CD14-positive monocyte (primary cell): ENCODE measurements around the gene UNC50. TPM values are rescaled to one million over a fixed set of nuclear protein-coding genes. Genes with fewer than 3 reads are reported as not detected.

Experiments
- DNase-seq, 3 donors: peaks; one replicate each; pipeline ENCODE4 v3.0.0-alpha.2; 2011 to 2022
- H2AFZ ChIP-seq: 2 replicates; pipeline ENCODE4 v1.6.0; 2012; ENCODE audit warnings: mild to moderate bottlenecking, low read depth, low read length, inconsistent platforms; ENCODE audit not compliant: insufficient read depth, poor library complexity, severe bottlenecking
- H3K27ac ChIP-seq, 2 donors: 1 replicate in 1 of 2; 2 replicates in 1 of 2; pipeline ENCODE4 v1.5.1; 2012 to 2013; ENCODE audit warnings: low read length in 2 of 2, control low read depth in 1 of 2, inconsistent platforms in 1 of 2, low read depth in 1 of 2, mild to moderate bottlenecking in 1 of 2
- H3K27me3 ChIP-seq, 2 donors: one replicate each; pipeline versions ENCODE4 v1.6.0 to v1.6.1; 2011 to 2013; ENCODE audit warnings: low read length in 2 of 2; ENCODE audit not compliant: control insufficient read depth in 2 of 2, insufficient read depth in 2 of 2
- H3K36me3 ChIP-seq, 2 donors: replicated peaks in 1 of 2; 1 replicate in 1 of 2; 2 replicates in 1 of 2; pipeline versions ENCODE4 v1.5.1 to v1.6.1; 2012 to 2013; ENCODE audit warnings: low read length in 2 of 2, control low read depth in 1 of 2, inconsistent platforms in 1 of 2, mild to moderate bottlenecking in 1 of 2; ENCODE audit not compliant: insufficient read depth in 2 of 2, control insufficient read depth in 1 of 2
- H3K4me1 ChIP-seq, 2 donors: 1 replicate in 1 of 2; 2 replicates in 1 of 2; pipeline versions ENCODE4 v1.5.1 to v1.6.1; 2012 to 2013; ENCODE audit warnings: low read length in 2 of 2, control low read depth in 1 of 2, inconsistent platforms in 1 of 2, mild to moderate bottlenecking in 1 of 2, moderate library complexity in 1 of 2; ENCODE audit not compliant: insufficient read depth in 2 of 2, control insufficient read depth in 1 of 2
- H3K4me2 ChIP-seq: replicated peaks from 2 replicates; pipeline ENCODE3; 2012; ENCODE audit warnings: low read length, moderate library complexity, mild to moderate bottlenecking; ENCODE audit not compliant: poor library complexity, severe bottlenecking; ENCODE audit errors: extremely low read depth
- H3K4me3 ChIP-seq, 3 experiments: fragments of 200-600 bp in 1 of 3; sonication (generic) in 1 of 3; replicated peaks in 1 of 3; 1 replicate in 2 of 3; 2 replicates in 1 of 3; pipeline ENCODE4 v1.5.1; 2011 to 2013; ENCODE audit warnings: low read length in 3 of 3, mild to moderate bottlenecking in 3 of 3, control low read depth in 2 of 3, low read depth in 2 of 3, inconsistent platforms in 1 of 3, moderate library complexity in 1 of 3
- H3K79me2 ChIP-seq: 2 replicates; pipeline ENCODE4 v1.6.0; 2012; ENCODE audit warnings: mild to moderate bottlenecking, control low read depth, inconsistent platforms, low read length, moderate library complexity; ENCODE audit not compliant: insufficient read depth
- H3K9ac ChIP-seq: 2 replicates; pipeline ENCODE4 v1.6.0; 2017; ENCODE audit warnings: low read length, mild to moderate bottlenecking; ENCODE audit not compliant: insufficient read depth, poor library complexity, severe bottlenecking
- H3K9me3 ChIP-seq, 2 donors: replicated peaks in 1 of 2; 1 replicate in 1 of 2; 2 replicates in 1 of 2; pipeline versions ENCODE4 v1.5.1 to v1.6.1; 2012 to 2013; ENCODE audit warnings: low read length in 2 of 2, control low read depth in 1 of 2; ENCODE audit not compliant: control insufficient read depth in 1 of 2, insufficient read depth in 1 of 2
- H4K20me1 ChIP-seq: 2 replicates; pipeline ENCODE4 v1.6.0; 2012; ENCODE audit warnings: mild to moderate bottlenecking, low read length, control low read depth, moderate library complexity; ENCODE audit not compliant: insufficient read depth
- H3K27ac Mint-ChIP-seq, 7 donors: one replicate each; pipeline ENCODE4 v1.8.0; 2020; ENCODE audit warnings: mild to moderate bottlenecking in 7 of 7, mixed read lengths in 7 of 7, moderate library complexity in 6 of 7, inconsistent platforms in 2 of 7
- H3K27me3 Mint-ChIP-seq, 3 donors: one replicate each; pipeline ENCODE4 v1.8.0; 2021 to 2022; ENCODE audit warnings: low read depth in 3 of 3, mild to moderate bottlenecking in 3 of 3, mixed read lengths in 3 of 3, moderate library complexity in 3 of 3, inconsistent platforms in 1 of 3
- H3K36me3 Mint-ChIP-seq, 2 donors: one replicate each; pipeline ENCODE4 v1.8.0; 2020; ENCODE audit warnings: mixed read lengths in 2 of 2, inconsistent platforms in 1 of 2, mild to moderate bottlenecking in 1 of 2
- H3K4me1 Mint-ChIP-seq: one replicate; pipeline ENCODE4 v1.8.0; 2020; ENCODE audit warnings: mild to moderate bottlenecking, mixed read lengths
- H3K4me3 Mint-ChIP-seq, 2 donors: one replicate each; pipeline ENCODE4 v1.8.0; 2020; ENCODE audit warnings: mild to moderate bottlenecking in 2 of 2, mixed read lengths in 2 of 2, moderate library complexity in 1 of 2
- H3K9me3 Mint-ChIP-seq, 7 donors: one replicate each; pipeline ENCODE4 v1.8.0; 2020 to 2022; ENCODE audit warnings: mixed read lengths in 7 of 7, mild to moderate bottlenecking in 6 of 7, moderate library complexity in 6 of 7, inconsistent platforms in 2 of 7
- WGBS: methylation state at CpG from one replicate; pipeline ENCODE4 v1.1.5; 2013; ENCODE audit warnings: missing lambda C conversion rate; ENCODE audit not compliant: insufficient coverage; 5-methylcytosine and 5-hydroxymethylcytosine counted together
- intact Hi-C, 2 donors: fragments of 100-400 bp; cut with micrococcal nuclease; formaldehyde crosslinking; loops; one replicate each; pipeline versions ENCODE4 v1.15.0 to v1.15.1; 2023
- polyA plus RNA-seq, 3 donors: library from polyadenylated mRNA; depleted of rRNA in 1 of 3; unstranded in 2 of 3; stranded (reverse) in 1 of 3; fragments of 300-500 nt in 2 of 3; fragments of >200 nt in 1 of 3; fragmentation: Illumina TruSeq in 2 of 3; gene quantifications; 1 replicate in 2 of 3; 2 replicates in 1 of 3; pipeline ENCODE4 v1.2.3, GENCODE V29; 2012 to 2021
- TF ChIP-seq, protein P1 (sequence below): fragments of 200-600 bp; IDR thresholded peaks from one replicate; pipeline ENCODE4 v1.8.0; 2022; ENCODE audit warnings: antibody characterized with exemption, mild to moderate bottlenecking

UNC50 gene
- polyA plus RNA-seq, 3 donors: 32.5 to 72.0 (median 62.8) TPM

DNA sequence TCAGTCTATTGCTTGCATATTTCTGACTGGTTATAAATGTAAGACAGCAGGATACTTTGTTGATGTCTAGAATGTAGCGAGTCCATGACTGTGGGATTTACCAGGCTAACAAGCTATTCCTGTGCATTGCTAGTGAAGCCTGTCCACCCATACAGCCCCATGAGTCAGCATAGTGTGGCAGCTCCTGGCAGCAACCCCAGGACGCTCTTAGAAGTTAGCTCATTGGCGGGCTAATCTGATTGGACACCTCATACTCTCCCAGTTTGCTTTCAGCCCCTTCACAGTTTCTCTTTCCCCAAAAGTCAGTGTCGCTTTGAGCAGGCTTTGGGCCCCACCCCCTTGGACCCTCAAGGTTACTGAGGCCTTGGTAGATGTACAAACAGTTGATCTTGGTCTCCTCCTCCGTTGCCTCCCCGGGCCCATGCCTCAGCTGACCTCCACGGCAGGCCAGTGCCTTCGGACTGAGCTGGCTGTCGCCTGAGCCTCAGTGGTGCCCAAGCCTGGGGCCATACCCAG, 48.1 kb upstream of the UNC50 start:
- H3K79me2 ChIP-seq: no peaks in the 10 kb centered on the region
- no peak overlapping the region for H2AFZ ChIP-seq
- no peak for DNase-seq
- Mint-ChIP-seq H3K9me3 (no peaks in the 10 kb centered on the region), H3K36me3 (peaks cover 82 to 96% of the 10 kb centered on the region in 2 donors), H3K4me1 (peaks cover 30% of the 10 kb centered on the region), H3K27ac (peak overlapping the region in 4 of 7 donors; percentile 10 to 66 (median 42)), H3K27me3 (no peaks in the 10 kb centered on the region), H3K4me3 (no peak overlapping the region)
- H3K27me3 ChIP-seq: no peaks in the 10 kb centered on the region
- no peak overlapping the region for H3K9ac ChIP-seq
- H3K4me3 ChIP-seq: no peak overlapping the region
- H3K27ac ChIP-seq: no peak overlapping the region
- H3K36me3 ChIP-seq: peaks cover 95 to 100% of the 10 kb centered on the region in 2 donors
- H3K4me2 ChIP-seq: no peak overlapping the region
- H3K4me1 ChIP-seq: no peaks in the 10 kb centered on the region
- H4K20me1 ChIP-seq: peaks cover 30% of the 10 kb centered on the region
- no peaks in the 10 kb centered on the region for H3K9me3 ChIP-seq
- WGBS: 97% methylated on average over 9 of the region's 9 CpGs
- TF ChIP-seq, protein P1, sequence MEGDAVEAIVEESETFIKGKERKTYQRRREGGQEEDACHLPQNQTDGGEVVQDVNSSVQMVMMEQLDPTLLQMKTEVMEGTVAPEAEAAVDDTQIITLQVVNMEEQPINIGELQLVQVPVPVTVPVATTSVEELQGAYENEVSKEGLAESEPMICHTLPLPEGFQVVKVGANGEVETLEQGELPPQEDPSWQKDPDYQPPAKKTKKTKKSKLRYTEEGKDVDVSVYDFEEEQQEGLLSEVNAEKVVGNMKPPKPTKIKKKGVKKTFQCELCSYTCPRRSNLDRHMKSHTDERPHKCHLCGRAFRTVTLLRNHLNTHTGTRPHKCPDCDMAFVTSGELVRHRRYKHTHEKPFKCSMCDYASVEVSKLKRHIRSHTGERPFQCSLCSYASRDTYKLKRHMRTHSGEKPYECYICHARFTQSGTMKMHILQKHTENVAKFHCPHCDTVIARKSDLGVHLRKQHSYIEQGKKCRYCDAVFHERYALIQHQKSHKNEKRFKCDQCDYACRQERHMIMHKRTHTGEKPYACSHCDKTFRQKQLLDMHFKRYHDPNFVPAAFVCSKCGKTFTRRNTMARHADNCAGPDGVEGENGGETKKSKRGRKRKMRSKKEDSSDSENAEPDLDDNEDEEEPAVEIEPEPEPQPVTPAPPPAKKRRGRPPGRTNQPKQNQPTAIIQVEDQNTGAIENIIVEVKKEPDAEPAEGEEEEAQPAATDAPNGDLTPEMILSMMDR: no peak
- intact Hi-C loops: no loop called here

DNA sequence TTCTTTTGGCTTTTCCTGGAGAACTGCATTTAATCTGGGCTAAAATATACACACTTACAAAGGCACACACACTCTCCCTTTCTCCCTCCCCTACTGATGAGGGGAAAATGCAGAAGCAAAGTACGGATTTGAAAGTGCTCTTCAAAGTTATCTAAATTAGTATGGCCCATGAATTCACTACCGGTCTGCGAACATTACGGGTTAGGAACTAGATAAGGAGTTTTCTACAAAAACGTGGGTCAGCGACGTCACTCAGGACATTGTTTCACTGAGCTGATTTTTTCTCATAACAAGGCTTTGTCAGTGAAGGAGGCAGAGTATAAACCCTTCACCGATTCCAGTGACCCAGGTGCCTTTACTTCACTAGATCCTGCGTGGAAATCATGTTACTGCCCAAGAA, 47.4 kb upstream of the UNC50 start:
- TF ChIP-seq, protein P1: no peak
- no peak overlapping the region for H3K4me2 ChIP-seq
- H2AFZ ChIP-seq: no peak overlapping the region

More for the DNA sequence above, 47.4 kb upstream of the UNC50 start:
- no peak overlapping the region for H3K4me3 ChIP-seq
- H3K27ac ChIP-seq: no peak overlapping the region
- peaks cover 26% of the 10 kb centered on the region for H3K4me1 Mint-ChIP-seq
- WGBS: 96% methylated on average over 5 of the region's 9 CpGs
- H3K27ac Mint-ChIP-seq: no peak overlapping the region
- H3K4me3 Mint-ChIP-seq: no peak overlapping the region
- no peaks in the 10 kb centered on the region for H3K79me2 ChIP-seq
- H3K27me3 Mint-ChIP-seq: no peaks in the 10 kb centered on the region
- no peaks in the 10 kb centered on the region for H3K4me1 ChIP-seq
- DNase-seq: no peak
- no peaks in the 10 kb centered on the region for H3K9me3 ChIP-seq
- H3K9ac ChIP-seq: no peak overlapping the region
- intact Hi-C loops: no loop called here
- H3K36me3 ChIP-seq: peaks cover 95 to 100% of the 10 kb centered on the region in 2 donors
- no peaks in the 10 kb centered on the region for H3K9me3 Mint-ChIP-seq
- peaks cover 82 to 96% of the 10 kb centered on the region in 2 donors for H3K36me3 Mint-ChIP-seq
- H3K27me3 ChIP-seq: no peaks in the 10 kb centered on the region
- H4K20me1 ChIP-seq: peaks cover 28% of the 10 kb centered on the region
